NCI-H2227 treated with DMSO at 0.1 percent for 48 hours (cell line): Measurements from ENCODE around the gene AIG1.
"Not testable (repeated sequence)": the region's sequence is repeated elsewhere in the genome, so short reads cannot be mapped to it uniquely, and the experiment has no call there.

Source experiments
- DNase-seq: peaks from one replicate; lab custom pipeline; 2025; lab: John Stamatoyannopoulos, UW

The AIG1 gene, protein sequence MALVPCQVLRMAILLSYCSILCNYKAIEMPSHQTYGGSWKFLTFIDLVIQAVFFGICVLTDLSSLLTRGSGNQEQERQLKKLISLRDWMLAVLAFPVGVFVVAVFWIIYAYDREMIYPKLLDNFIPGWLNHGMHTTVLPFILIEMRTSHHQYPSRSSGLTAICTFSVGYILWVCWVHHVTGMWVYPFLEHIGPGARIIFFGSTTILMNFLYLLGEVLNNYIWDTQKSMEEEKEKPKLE

DNA sequence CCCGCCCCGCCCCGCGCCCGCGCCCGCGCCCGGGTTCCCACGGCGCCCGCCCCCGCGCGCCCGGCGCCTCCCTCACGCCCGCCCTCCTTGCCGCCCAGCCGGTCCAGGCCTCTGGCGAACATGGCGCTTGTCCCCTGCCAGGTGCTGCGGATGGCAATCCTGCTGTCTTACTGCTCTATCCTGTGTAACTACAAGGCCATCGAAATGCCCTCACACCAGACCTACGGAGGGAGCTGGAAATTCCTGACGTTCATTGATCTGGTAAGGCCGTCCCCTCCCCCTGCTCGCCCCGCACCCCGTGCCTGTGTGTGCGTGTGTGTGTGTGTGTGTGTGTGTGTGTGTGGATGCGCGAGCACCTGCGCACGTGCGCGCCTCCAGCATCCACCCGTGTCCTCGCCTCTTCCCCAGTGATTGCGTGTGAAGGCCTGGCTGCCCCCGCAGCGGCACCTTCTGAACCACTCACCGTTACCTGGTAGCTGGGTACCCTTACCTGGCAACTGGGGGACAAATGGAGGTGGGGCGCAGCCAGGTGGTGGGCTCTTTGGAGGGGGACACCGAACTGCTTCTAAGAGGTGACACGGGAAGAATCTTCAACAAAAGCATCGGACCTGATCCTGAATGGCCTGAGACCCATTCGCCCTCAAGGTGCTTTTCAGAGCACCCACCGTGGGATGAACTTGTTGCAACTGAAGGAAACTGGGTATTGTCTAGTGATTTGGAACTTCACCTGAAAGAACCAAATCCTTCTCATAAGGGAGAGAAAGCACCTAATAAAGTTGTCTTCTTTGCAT, at the start of gene AIG1:
Gene AIG1 (plus strand): TSS at position 84 of the 791 bp plus-strand sequence. CDS start 37 bp downstream, at position 121.
- DNase-seq: peak; percentile 54

DNA sequence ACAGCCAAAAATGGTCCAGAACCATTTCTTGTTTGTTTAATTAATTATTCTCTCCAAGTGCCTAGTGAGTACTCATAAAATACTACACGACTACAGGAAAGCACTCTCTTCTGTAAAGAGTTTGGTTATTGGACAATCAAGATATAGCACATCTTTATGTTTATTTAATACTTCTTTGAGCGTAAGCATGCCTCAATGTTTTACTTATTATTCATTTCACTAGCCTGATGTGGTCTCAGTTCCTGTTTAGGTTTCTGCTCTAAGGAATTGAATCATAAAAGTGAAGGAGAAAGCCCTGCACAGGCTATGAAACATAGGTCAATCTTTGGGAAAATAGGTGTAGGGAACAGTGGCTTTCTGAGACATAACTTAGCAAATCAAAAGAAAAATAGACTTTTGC, 45.9 kb upstream of the AIG1 start:
- no peak for DNase-seq

DNA sequence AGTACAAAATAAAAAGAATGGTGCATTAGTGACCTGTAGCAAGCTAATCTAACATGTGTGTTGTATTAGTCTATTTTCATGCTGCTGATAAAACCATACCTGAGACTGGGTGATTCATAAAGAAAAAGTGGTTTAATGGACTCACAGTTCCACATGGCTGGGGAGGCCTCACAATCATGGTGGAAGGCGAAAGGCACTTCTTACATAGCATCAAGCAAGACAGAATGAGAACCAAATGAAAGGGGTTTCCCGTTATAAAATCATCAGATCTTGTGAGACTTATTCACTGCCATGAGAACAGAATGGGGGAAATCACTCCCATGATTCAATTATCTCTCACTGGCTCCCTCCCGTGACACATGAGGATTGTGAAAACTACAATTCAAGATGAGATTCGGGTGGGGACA, 45.4 kb upstream of the AIG1 start:
- DNase-seq: no peak

DNA sequence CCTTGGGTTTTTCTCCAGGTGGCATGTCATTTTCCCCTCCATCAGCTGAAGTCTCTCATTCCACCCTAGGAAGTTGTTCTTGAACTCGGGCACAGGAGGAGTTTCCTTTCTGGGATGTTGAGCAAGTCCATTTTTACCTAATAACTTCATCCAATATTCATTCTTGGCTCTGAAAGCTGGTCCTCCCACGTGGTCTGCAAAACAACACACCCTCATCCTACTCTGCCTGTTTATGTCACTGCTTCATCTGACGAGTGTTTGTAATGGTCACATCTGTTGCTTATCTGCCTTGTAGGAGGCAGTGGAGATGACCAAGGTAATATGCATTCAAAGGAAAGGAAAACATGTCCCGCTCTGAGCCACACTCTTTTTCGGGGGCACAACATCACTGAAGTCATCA, 41.7 kb upstream of the AIG1 start:
- DNase-seq: no peak

DNA sequence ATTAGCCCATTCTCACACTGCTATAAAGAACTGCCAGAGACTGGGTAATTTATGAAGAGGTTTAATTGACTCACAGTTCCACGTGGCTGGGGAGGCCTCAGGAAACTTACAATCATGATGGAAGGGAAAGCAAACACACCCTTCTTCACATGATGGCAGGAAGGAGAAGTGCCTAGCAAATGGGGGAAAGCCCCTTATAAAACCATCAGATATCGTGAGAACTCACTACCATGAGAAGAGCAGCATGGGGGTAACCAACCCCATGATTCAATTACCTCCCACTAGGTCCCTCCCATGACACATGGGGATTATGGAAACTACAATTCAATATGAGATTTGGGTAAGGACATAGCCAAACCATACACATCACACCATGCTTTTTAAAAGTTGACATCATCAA, 39.8 kb upstream of the AIG1 start:
- DNase-seq: not testable (repeated sequence)

DNA sequence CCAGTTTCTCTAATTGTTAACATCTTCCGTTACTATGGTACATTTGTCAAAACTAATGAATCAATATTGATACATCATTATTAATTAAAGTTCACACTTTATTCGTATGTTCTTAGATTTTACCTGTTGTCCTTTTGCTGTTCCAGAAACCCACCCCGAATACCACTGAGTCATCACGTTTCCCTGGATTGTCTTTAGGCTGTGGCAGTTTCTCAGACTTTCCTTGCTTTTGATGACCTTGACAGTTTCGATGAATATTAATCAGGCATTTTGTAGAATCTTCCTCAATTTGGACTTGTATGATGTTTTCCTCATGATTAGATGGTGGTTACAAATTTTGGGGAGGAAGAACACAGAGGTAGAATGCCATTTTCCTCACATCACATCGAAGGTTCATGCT, 39.1 kb upstream of the AIG1 start:
- no peak for DNase-seq

DNA sequence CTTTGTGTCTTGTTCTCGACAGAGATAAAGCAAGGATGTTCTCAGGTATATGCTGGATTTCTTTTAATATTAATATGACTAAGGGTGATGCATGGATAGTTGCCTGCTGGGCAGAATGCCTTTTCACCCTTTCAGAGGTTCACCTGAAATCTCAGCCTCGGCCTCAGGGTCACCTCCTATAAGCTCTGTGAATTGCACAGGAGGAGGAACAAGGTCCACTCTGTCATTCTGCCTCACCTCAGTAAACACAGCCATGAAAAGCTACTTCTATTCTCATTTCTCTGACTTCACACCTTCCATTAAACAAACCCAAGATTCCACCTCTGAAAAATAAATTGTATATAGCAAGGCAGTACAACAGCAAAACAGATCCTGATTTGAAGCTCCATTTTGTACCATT, 38.1 kb upstream of the AIG1 start:
- no peak for DNase-seq

DNA sequence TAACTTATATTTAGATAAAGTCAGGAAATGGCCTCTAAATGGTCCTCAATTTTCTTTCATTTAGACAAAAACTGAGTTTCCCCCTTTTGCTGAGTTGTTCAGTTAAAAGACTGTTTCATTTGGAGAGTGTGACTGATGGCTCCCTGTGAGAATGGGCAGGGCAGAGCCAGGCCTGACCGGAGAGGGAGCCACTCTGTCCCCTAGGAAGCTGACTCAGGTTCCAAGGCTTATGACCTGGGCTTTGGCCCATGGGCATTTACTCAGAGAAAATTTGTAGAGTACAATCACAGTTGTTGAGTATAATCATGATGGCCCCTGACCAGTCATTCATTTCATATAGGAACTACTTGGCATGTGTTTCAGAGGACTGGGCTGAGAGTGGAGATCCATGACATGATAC, 37.0 kb upstream of the AIG1 start:
- DNase-seq: no peak

DNA sequence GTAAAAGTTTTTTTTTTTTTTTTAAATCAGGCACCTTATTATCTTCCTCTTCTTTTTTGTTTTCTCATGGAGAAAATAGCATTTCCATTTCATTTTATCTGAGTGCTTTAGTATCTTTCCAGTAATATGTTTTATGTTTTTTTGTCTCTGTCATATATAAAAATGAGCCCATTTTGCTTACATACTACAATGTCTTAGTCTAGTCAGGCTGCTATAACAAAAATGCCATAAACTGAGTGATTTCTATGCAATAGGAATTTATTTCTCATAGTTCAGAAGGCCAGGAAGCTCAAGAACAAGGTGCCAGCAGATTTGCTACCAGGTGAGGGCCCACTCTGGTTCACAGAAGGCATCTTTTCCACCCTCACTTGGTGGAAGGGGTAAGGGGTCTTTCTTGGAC, 35.7 kb upstream of the AIG1 start:
- DNase-seq: no peak

DNA sequence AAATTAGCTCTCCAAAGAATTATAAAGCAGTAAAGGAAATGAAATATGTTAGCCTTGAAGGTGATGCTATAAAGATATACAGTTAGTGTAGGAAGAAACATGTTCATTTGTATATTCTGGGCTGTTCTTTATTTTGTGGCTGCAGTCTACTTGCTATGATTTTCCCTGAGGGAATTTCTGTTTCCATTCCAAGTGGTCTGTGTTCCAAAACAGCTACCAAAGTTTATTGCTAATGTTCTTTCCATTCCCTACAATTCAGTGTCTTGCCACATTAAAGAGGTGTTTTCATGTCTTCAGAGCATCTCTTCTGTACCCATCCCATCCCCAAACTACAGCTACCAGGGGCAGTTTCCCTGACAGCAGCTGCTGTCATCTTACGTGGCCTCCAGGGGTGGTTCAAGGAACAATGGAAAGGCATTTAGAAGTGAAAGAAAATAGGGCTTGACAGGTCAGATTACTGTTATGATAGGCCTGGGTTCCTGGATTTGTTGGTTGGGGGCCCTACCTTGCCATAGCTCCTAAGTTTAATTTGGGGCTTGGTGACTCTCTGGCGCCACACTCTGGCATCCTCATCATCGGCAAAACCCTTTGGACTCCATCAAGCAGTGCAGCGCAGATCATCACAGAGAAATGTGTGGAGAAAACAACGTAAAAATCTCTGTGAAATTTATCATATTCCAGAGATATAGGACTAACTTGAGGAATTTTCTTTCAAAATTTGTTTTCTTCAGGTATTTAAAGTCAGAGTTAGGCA, 33.8 kb upstream of the AIG1 start:
- no peak for DNase-seq

DNA sequence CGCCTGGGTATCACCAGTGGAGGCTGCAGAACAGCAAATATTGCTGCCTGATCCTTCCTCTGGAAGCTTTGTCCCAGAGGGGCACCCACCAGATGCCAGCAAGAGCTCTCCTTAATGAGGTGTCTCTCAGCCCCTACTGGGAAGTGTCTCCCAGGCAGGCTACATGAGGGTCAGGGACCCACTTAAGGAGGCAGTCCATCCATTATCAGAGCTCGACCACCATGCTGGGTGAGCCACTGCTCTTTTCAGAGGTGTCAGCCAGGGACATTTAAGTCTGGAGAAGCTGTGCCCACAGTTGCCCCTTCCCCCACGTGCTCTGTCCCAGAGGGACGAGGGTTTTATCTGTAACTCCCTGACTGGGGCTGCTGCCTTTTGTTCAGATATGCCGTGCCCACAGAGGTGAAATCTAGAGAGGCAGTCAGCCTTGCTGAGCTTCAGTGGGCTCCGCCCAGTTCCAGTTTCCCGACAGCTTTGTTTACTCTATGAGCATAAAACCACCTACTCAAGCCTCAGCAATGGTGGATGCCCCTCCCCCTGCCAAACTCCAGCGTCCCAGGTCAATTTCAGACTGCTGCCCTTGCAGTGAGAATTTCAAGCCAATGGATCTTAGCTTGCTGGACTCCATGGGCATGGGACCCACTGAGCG, 25.9 kb upstream of the AIG1 start:
- no peak for DNase-seq

DNA sequence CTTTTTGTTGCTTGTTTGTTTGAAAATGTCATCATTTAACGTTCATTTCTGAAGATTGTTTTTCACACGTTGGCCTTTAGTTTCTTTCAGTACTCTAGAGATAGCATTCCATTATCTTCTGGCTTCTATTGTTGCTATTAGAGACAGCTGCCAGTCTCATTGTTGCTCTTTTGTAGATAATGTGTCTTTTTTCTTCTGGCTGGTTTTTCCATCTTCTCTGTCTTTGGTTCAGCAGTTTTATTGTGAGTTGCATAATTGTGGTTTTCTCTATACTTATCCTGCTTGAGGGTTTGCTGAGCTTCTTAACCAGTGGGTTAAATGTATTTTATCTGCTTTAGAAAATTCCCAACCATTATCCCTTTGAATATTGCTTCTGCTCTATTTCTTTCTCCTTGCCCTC, 23.2 kb upstream of the AIG1 start:
- DNase-seq: no peak

DNA sequence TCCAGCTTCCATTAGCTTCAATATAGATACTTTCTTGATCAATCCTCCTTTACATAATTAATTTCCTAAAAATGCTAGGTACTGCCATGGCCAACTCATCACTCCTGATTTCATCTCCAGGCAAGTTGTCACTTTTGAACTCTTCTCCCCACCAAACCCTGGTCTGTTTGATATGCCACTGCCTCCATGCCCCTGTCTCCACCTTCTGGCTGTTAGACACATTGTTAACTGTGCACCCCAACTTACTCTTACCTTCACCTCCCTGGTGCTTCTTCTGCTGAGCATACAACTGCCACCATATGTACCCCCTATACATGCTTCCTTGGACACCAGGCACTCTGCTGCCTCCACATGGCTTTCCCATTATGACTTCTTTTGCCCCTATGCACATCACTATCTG, 21.9 kb upstream of the AIG1 start:
- no peak for DNase-seq

DNA sequence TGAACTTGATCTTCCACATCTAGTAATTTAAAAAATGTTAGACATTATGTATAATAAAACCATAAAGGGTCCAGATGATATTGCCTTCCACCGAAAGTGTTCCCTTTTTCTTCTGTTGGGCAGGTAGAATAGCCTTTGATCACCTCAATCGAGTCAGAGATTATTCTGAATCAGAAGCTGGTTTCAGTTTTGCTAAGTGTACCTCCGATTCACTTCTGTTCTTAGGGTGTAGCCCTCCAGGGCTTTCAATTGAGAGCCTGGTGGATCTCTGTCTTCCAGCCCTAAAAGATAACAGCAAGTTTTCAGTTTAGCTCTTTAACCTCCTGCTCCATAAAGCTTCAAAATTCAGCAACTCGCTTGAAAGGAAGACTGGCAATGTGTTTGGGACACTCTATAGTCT, 21.1 kb upstream of the AIG1 start:
- DNase-seq: no peak

DNA sequence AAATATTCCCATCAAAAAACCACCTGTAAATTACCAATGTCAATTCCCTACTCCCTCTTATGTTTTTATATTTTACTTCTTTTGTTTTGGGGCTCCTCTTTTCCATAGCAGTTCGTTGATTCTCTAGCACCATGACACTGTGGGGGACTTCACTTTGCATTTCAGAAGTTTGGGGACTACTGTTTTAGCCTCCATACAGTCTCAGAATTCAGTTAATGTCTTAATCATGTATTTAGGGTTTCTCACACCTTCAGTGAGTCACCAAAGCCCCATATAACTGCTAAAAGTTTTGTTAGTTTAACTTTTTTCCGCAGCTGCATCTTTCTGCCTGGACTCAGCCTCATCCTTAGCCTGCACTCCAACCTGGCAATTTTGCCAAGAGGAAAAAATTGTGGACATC, 20.7 kb upstream of the AIG1 start:
- no peak for DNase-seq

DNA sequence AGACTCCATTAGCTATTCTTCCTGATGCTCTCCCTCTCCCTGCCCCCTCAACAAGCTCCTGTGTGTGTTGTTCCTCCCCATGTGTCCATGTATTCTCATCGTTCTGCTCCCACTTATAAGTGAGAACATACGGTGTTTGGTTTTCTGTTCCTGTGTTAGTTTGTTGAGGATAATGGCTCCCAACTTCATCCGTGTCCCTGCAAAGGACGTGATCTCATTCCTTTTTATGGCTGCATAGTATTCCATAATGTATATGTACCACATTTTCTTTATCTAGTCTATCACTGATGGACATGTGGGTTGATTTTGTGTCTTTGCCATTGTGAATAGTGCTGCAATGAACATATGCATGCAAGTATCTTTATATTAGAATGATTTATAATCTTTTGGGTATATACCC, 16.3 kb upstream of the AIG1 start:
- not testable (repeated sequence) for DNase-seq

DNA sequence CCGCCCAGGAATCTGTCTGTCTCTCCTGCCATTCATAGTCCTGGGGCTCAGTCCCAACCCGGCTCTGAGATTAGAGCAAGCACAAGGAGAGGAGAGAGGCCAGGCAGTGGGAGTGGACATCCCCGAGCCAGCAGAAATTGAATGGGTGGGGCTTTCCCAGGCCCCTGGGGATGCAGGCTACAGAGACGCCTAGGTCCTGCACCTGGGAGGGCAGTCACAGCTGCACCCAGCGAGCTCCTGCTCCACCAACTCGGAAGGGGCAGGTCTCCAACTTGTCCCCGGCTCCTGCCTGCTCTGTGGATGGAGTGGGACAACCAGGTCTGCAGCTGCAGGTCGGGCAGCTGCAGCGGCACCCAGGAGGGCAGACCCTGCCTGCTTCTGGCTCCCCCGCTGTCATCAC, 11.1 kb upstream of the AIG1 start:
- DNase-seq: no peak

DNA sequence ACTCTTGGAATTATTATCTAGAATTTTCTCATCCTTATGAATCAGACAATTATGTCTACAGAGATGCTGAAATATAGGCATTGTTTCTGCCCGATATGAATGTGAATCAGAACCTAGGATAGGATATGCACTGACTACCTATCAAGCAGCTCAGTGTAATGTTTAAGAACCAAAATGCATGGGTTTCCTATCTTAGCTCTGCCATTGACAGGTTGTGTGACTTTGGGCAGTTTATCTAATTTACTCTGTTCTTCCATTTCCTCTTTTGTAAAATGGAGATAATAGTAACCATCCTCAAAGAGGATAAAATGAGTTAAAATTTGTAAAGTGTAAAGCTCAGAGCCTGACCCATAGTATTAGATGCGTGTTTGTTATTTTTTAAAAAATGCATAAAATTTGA, 10.2 kb upstream of the AIG1 start:
- DNase-seq: no peak

DNA sequence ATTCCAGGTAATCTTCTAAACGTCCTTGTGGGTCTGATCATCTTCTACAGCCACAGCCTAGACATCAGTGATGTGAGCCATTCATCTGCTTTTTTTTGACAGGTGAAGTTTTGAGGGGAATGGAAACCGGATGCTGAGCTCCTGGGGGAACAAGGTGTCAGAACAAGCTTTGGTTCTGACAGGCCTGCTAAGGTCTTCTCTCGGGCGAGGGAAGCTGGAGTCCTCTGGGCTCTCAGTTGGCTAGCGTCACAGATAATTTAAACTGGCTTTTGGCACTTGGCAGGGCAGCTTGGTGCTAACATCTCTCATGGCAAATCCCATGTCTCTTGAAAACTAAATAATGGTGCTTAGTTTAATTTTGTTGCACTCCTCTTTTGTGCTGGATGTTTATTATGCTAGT, 8.4 kb upstream of the AIG1 start:
- DNase-seq: no peak

DNA sequence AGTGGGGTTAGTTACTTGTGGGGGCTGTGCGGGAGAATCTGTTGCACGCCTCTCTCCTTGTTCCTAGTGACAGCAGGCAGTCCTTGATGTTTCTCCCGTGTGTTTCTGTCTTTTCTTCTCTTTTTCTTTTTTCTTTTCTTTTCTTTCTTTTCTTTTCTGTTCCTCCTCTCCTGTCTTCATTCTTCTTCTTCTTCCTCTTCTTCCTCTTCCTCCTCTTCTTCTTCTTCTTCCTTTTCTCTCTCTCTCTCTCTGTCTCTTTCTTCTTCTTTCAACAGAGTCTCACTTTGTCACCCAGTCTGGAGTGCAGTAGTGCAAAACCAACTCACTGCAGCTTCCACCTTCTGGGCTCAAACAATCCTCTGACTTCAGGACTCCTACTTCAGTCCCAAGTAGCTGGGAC, 6.8 kb upstream of the AIG1 start:
- no peak for DNase-seq

DNA sequence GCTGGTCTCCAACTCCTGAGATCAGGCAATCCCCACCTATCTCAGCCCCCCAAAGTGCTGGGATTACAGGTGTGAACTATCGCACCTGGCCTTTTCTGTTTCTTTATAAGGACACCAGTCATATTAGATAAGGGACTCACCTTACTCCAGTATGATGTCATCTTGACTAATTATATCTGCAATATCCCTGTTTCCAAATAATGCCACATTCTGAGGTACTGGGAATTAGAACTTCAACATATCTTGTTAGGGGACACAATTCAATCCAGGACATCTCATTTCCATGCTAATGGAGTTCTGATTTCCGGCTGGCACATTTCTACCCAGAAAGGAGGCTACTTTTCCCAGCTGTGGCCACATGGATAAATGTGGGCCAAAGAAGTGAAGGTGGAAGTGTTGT, 6.4 kb upstream of the AIG1 start:
- DNase-seq: no peak

DNA sequence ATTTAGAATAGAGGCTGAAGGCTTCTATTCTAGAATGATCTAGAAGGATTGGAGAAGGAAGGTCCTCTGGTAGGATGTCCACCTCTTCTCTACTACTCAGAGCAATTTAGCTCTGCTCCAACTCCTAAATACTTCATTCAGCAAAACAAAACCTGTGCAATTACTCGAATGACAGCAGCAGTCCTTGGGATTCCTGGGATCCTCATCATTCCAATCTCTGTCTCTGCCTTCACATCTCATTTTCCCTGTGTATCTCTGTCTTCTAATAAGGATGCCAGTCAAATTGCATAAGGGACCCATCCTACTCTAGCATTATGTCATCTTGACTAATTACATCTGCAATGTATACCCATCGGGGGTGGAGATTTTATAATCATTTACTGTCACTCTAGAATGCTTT, 5.5 kb upstream of the AIG1 start:
- DNase-seq: no peak

DNA sequence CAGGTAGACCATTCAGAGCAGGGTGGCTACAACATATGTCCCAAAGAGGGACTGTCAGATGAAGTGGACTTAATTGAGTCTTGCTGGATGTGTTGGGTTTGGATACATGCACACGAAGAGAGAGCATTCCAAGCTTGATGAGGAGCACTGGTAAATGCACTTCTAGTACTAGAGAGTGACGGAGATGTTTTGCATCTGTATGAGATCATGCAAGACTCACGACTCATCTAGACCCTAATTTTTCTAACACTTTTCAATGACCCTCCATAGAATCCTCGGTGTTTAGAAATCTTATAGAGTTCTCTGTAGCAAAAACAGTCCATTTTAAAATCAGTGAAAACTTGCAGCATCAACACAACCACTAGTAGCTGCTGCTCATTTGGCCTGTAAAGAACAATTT, 4.8 kb upstream of the AIG1 start:
- DNase-seq: no peak
